Stimulated activated CD4-positive, alpha-beta T cell treated with anti-CD3 and anti-CD28 coated beads, Interleukin-4, amount 100 ng/mL, for 24 hours (primary cell): ENCODE data around the gene CRTC1.

Experiments
- DNase-seq: peaks from one replicate; pipeline ENCODE4 v3.0.0-alpha.2; 2020

CRTC1 gene

DNA sequence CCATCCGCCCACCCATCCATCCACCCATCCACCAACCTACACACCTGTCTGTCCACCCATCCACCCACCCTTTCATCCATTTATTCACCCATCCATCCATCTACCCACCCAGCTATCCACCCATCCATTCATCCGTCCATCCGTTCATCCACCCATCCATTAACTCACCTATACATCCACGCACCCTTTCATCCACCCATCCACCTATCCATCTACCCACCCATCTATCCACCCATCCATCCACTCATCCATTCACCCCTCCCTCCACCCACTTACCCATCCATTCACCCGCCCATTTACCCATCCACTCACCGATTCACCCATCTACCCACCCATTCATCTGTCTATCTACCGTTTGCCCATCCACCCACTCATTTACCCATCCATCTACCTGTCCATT, 29.0 kb upstream of the CRTC1 start:
- DNase-seq: no peak

DNA sequence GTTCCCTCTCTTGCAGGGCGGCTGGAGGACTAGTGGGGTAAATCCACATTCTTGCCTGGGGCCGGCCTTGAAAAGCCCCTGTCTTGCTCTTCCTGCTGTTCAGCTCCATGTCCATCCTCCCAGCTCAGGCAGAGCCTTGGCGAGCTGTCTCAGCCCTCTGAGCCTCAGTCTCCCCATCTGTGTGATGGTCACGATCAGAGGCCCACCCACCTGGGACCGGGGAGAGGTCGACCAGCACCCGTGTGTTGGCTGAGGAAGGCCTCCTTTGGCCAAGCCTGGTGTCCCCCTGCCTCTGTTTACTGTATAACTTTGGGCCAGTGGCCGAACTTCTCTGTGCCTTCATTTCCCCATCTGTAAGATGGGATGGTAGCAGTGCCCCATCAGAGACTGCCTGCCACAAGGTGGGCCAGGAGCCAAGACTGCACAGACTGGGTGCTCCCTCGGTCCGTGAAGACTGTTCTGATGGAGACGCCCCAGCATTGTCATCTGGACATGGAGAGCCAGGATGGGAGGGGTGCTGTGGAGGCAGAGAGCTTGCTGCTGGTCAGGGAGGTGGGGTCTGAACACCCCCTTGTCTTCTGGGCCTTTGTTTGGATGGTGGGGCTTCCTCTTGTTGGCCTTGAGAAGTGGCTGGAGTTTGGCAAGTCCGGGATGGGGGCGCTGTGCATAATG, 28.2 kb upstream of the CRTC1 start:
- no peak for DNase-seq

GRCh38 chr19:18656337-18657086, 27.0 kb upstream of the CRTC1 start:
- DNase-seq: no peak

- DNase-seq: no peak
These were observed 25.7 kb upstream of the CRTC1 start for GRCh38 chr19:18657590-18658365.

DNA sequence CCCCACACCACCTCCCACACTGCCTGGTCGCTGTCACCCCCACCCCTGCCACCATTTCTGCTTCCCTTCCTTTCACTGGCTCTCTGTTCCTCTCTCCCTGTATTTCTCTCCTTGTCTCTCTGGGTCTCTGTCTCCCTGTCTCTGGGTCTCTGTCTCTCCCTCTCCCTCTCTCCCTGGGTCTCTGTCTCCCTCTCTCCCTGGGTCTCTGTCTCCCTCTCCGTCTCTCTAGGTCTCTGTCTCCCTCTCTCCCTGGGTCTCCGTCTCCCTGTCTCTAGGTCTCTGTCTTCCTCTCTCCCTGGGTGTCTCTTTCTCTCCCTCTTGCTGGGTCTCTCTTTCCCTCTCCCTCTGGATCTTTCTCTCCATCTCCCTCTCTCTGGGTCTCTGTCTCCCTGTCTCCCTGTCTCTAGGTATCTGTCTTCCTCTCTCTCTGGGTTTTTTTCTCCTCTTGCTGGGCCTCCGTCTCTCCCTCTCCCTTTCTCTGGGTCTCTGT, 25.1 kb upstream of the CRTC1 start:
- DNase-seq: no peak

- no peak for DNase-seq
These were observed 24.0 kb upstream of the CRTC1 start for GRCh38 chr19:18659281-18660050.

- no peak for DNase-seq
These were observed 23.2 kb upstream of the CRTC1 start for GRCh38 chr19:18660051-18660910.

- no peak for DNase-seq
These were observed 22.4 kb upstream of the CRTC1 start for GRCh38 chr19:18660939-18661670.

DNA sequence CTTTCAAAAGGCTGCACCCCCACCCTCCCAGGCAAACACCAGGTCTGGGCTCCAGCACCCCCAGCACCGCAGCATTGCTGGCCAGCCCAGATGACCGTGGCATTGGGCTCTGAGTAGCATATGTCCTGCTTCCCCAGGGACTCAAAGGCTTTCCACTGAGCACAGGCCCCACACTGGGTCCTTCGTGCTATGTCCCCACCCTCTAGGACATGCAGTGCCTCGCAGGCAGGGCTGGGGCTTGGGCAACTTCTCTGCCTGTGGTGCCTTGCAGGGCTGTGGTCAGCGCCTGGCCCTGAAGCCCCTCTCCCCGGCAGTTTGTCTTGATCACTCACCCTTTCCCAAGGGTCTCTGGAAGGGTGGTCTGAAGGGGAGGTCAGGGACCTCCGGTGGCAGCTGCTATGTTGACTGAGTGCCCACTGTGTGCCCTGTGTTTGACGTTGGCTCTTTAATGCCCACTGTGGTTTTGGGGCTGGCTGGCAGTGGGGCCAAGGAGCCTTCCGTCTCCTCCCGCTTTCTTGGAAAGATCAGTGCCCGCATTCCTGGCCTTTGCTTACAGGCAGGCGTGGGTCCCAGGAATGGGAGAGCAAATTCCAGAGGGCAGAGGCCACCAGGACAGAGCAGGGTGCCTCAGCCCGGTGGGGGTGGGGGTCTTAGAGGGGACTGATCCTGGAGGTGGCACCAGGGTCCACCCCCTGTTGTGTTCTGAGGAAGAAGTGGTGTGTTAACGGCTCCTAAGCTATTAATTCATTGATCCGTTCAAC, 20.3 kb upstream of the CRTC1 start:
- no peak for DNase-seq

GRCh38 chr19:18663940-18664530, 19.4 kb upstream of the CRTC1 start:
- DNase-seq: no peak

DNA sequence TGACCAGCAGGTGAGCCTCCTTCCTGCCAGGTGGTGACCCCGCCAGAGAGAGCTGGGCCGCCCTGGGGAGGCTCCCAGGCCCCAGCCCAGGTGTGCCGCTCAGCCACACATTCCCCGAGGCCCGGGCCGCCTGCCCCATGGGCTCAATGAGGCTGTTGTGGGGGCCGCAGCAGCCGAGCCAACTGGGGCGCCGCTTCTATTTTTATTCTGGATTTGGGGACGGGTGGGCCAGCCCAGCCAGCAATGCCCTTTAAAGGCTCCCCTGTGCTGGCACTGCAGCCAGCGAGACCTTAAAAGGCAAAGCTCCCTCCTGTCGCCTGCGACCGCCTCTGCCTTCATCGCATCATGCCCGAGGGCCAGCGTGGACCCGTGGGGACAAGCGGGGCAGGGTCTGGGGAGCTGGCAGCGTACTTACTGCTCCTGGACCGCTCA, 17.7 kb upstream of the CRTC1 start:
- DNase-seq: no peak

DNA sequence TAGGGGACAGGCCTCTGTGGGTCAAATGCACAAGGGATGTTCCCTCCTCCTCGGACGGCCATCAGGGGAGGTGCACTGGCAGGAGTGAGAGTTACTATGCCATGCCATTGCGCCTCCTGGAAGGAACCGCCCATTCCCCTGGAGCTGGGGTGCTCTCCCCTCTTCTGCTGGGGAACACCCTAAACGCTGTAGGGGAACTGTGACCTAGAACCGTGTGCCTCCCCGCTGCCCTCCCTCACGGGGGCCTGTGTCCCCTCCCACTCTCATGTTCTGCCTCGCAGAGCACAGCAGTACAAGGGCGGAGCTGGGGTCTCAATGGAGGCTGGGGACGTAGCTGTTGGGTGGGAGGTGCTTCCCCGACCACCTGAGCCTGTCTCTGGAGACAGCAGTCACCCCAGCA, 17.2 kb upstream of the CRTC1 start:
- DNase-seq: no peak

- DNase-seq: no peak
These were observed 16.7 kb upstream of the CRTC1 start for GRCh38 chr19:18666784-18667183.

DNA sequence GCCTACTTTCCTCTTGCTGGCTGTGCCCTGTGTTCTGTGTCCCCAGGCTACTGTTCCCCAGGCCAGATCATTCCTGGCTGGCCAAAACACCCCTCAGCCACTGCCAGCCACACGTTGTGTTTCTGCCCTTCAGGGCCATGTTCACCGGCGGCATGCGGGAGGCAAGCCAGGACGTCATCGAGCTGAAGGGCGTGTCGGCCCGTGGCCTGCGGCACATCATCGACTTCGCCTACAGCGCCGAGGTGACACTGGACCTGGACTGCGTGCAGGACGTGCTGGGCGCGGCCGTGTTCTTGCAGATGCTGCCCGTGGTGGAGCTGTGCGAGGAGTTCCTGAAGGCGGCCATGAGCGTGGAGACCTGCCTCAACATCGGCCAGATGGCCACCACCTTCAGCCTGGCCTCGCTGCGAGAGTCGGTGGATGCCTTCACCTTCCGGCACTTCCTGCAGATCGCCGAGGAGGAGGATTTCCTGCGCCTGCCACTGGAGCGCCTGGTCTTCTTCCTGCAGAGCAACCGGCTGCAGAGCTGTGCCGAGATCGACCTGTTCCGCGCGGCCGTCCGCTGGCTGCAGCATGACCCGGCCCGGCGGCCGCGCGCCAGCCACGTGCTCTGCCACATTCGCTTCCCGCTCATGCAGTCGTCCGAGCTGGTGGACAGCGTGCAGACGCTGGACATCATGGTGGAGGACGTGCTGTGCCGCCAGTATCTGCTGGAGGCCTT, 15.8 kb upstream of the CRTC1 start:
- DNase-seq: no peak

DNA sequence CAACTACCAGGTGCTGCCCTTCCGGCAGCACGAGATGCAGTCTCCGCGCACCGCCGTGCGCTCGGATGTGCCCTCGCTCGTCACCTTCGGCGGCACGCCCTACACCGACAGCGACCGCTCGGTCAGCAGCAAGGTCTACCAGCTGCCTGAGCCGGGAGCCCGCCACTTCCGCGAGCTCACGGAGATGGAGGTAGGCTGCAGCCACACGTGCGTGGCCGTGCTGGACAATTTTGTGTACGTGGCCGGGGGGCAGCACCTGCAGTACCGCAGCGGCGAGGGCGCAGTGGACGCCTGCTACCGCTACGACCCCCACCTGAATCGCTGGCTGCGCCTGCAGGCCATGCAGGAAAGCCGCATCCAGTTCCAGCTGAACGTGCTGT, 15.2 kb upstream of the CRTC1 start:
- no peak for DNase-seq

DNA sequence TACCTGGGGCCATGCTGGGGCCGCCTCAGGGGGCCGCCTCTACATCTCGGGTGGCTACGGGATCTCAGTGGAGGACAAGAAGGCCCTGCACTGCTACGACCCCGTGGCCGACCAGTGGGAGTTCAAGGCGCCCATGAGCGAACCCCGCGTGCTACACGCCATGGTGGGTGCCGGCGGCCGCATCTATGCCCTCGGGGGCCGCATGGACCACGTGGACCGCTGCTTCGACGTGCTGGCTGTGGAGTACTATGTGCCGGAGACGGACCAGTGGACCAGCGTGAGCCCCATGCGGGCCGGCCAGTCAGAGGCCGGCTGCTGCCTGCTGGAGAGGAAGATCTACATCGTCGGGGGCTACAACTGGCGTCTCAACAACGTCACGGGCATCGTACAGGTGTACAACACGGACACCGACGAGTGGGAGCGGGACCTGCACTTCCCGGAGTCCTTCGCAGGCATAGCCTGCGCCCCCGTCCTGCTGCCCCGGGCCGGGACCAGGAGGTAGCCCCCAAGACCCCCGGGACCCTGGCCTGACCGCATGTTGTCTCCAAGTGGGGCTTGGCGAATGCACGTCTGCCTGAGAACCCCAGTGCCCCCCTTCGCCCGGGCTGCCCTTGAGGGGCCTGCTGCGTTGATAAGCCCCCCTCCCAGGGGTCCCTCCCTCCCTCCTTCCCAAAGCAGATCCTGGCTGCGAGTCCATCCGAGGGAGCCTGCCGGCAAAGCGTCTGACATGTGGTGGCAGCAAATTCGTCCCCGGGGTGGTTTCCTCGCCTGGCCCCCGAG, 14.5 kb upstream of the CRTC1 start:
- DNase-seq: no peak

GRCh38 chr19:18669524-18669817, 14.0 kb upstream of the CRTC1 start:
- no peak for DNase-seq

- no peak for DNase-seq
These were observed 13.6 kb upstream of the CRTC1 start for GRCh38 chr19:18669883-18670282.

DNA sequence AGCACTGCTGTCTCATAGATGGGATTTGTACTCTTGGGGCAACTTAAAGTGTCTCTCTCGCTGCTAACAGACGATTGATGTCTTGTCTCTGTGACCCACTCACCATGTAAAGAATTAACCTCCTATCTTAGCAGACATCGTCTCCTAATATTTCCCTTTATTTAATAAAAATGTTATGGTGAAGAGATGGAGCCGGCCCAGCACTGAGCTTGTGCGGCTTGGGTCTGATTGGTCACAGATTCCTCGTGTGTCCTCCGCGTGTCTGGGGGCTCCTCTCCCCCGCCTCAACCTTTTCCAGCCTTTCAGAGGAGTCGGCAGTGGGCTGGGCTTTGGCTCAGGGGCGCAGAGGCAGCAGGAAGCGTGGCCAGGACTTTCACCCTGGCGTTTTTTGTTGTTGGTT, 13.2 kb upstream of the CRTC1 start:
- no peak for DNase-seq
